ENCODE measurements around the gene EMC9.

The EMC9 gene

DNA sequence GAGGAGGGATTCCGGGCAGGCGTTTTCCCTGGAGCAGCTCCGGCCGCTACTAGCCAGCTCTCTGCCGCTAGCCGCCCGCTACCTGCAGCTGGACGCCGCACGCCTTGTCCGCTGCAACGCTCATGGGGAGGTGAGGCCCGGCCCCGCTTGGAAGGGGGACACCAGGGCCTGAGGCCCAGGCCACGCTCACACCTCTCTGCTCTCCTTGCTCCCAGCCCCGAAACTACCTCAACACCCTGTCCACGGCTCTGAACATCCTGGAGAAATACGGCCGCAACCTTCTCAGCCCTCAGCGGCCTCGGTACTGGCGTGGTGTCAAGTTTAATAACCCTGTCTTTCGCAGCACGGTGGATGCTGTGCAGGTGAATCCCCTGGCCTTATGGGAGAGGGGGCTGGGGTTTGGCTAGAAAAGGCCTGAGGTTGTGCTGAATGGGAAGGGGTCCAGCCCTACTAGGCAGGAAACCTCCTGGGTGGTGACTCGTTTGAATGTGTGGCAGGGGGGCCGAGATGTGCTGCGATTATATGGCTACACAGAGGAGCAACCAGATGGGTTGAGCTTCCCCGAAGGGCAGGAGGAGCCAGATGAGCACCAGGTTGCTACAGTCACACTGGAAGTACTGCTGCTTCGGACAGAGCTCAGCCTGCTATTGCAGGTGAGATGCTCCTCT, 6.5 kb upstream of the EMC9 start:
- no peak for FAIRE-seq

DNA sequence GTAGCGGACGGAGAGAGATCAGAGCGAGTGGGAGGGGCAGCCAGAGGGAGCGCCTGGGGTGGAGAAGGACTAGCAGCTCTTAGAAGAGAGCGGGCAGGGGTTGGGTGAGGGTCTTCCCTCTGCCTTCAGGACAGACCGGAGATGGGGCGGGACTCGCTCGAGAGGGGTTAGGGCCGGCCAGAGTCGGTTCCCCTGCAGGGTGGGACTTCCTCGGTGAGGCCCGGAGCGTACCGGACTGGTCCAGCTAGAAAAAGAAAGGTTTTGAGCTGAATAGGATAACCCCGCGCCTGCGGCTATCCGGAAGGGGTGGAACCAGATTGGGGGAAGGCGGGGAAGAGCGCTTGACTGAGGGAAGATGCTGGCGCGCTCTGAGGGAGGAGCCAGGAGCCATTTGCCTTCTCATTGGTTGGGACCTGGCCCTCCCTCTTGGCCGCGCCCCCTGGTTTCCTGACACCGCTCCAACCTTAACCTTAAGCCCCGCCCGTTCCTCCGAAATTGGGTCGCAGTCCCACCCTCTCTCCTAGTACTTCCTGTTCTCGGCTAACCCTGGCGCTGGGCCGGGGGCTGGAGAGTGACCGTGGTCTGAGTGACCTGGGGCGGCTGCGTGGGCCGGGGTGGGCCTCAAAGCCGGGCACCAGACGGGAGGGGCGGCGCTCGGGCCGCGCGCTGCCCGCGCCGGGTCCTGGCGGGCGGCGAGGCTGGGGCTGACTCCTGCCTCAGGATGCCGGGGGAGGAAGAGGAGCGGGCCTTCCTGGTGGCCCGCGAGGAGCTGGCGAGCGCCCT, 5.8 kb upstream of the EMC9 start, which contains the start of gene RNF31:
TSS of gene RNF31 (plus strand) at position 521 of the 783 bp plus-strand sequence. CDS start at position 722, 201 bp downstream.
- FAIRE-seq = no peak

DNA sequence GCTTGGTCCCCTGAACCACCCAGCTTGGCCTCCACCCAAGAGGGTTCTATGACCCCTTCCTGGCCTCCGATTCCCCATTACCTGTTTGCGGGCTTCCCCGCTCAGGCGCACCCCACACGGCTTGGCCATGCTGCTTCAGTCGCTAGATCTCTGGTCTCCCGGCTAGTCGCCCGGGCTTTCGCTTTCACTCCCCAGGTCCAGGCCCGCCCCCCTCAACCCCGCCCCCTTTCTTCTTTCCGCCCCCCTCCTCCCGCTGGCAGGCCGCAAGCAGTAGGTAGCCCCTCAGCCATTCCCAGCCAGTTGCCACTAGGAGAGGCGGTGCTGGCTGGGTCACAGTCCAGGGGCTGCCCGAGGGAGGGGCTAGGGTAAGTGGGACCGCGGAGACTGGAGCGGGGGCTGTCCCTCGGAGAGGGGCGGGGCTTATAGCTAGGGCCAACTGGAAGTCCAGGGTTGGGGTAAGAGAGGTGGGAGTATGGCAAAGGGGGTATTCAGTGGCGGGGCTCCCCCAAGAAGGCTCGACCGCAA, 5.1 kb upstream of the EMC9 start, which contains the start of gene PSME2:
TSS of gene PSME2 (minus strand) at position 158 of the 525 bp plus-strand sequence. CDS start at position 129, 29 bp downstream.
- no peak for FAIRE-seq

DNA sequence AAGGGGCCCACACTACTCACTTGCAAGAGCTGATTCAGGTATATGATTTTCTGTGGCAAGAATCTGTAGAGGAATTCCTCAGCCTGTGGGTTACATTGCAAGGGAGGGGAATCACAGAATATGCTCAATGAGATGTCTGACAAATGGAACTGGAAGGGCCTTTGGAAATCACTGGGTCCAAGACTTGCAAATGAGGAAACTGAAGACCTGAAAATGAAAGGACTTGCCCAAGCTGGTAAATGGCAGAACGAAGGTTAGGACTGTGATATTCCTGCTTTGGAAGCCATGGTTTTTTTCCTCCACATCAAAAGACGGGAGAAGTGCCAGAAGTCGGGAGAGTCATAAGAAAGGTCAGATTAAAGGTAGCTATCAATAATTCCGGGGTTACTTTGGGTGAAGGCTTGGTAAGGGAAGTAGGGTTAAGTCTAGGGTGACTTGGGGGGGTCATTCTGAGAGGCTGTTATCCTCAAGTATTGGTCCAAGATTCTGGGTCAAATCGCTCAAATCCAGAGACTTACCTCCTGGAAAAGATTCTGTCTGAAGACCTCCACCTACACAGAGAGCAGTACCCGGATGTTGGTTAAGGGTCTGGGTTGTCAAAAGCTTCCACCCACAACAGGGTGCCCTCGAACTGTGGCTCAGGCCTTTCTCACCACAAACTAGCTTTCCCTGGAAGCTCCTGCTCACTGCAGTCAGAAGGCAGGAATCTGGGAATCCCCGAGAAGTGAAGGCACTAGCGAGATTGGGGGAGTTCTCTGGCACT, 4.5 kb upstream of the EMC9 start:
- FAIRE-seq = no peak

DNA sequence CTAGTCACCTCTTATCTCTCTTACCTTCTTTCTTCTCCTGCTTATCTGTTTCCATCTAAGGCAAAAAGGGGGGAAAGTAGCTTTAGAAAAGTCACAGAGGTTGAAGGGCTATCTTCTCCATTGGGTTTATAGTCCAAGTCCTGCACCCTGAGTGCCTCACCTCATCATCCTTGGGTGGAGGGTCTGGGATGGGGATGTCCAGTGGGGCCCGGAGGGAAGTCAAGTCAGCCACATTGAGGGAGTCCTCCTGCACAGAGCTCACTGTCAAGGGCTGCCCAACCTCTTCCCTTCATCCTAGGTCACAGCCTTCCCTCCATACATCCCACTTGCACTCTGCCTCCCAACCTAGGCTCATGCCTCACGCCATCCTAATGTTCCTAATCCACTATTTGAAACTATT, 3.8 kb upstream of the EMC9 start:
- FAIRE-seq = no peak

DNA sequence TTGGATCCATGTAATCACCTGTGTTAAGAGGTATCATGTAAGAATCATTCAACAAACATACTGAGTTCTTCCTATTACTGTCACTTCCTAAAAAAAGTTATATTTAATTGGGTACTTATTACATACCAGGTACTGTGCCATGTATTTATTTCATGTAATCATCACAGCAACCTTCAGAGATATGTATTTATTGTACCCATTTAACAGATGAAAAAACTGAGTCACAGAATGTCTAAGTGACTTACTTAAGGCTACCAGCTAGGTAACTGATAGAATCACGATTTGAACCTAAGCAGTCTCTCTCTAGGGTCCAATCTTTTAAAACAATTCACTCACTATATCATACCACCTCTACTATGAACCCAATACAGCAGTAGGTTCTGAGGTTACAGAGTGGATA, 3.1 kb upstream of the EMC9 start:
- no peak for FAIRE-seq

GRCh38 chr14:24143511-24143910, 2.1 kb upstream of the EMC9 start:
- no peak for FAIRE-seq

- no peak for FAIRE-seq
Measured at GRCh38 chr14:24139272-24139934, 2.0 kb downstream of the EMC9 start.

- no peak for FAIRE-seq
Measured at GRCh38 chr14:24138396-24139271, 2.8 kb downstream of the EMC9 start.

DNA sequence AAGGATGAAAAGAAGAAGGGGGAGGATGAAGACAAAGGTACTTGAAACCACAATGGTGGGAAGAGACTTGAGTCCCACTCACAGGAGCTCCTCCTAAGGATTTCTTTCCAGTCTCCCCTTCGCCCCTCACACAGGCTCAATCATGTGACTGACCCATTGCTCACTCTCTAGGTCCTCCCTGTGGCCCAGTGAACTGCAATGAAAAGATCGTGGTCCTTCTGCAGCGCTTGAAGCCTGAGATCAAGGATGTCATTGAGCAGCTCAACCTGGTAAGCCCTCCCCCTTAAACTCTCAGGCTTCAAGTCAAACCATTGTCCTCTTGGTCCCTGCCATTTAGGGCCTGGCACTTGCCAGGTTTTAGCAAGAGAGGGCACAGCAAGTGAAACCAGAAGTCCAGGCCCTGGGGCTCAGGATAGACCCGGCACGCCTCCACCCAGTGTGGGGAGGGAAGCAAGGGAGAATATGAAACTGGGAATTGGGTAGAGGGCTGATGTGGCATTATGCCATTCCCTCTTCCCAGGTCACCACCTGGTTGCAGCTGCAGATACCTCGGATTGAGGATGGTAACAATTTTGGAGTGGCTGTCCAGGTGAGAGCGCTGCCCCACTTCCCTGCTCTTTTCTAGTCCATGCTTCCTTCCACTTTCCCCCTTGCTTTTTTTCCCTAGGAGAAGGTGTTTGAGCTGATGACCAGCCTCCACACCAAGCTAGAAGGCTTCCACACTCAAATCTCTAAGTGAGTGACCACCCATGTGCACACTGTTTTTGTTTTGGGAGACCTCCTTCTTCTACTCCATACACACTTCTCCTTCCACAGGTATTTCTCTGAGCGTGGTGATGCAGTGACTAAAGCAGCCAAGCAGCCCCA, 3.6 kb downstream of the EMC9 start:
- no peak for FAIRE-seq

DNA sequence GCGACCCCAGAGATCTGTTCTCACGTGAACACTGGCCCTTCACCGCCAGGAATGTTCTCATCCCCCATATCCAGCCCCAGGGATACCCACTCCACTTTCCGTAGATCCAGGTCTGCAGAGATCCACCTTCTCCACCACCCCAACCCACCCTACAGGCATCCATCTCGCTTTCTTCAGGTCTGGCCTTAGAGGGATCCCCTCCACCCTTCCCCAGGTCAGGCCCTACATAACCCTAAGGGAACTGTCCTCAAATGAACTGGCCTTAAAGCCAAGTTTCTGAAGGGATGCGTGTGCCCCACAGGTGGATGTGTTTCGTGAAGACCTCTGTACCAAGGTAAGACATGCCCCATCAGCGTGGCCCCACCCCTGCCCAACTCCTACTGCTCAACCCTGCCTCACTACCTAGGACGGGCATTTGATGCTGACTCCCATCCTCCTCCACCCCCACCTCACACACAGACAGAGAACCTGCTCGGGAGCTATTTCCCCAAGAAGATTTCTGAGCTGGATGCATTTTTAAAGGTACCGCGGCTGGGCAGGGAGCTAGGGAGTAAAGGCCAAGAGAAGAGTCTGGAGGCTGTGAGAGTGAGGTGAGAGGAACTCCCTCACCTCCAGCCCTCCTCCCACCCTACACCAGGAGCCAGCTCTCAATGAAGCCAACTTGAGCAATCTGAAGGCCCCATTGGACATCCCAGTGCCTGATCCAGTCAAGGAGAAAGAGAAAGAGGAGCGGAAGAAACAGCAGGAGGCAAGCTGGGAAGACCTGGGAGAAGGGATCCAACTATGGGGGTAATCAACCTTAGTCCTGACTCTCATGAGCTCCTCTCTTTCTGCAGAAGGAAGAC, 4.5 kb downstream of the EMC9 start:
- FAIRE-seq = no peak

DNA sequence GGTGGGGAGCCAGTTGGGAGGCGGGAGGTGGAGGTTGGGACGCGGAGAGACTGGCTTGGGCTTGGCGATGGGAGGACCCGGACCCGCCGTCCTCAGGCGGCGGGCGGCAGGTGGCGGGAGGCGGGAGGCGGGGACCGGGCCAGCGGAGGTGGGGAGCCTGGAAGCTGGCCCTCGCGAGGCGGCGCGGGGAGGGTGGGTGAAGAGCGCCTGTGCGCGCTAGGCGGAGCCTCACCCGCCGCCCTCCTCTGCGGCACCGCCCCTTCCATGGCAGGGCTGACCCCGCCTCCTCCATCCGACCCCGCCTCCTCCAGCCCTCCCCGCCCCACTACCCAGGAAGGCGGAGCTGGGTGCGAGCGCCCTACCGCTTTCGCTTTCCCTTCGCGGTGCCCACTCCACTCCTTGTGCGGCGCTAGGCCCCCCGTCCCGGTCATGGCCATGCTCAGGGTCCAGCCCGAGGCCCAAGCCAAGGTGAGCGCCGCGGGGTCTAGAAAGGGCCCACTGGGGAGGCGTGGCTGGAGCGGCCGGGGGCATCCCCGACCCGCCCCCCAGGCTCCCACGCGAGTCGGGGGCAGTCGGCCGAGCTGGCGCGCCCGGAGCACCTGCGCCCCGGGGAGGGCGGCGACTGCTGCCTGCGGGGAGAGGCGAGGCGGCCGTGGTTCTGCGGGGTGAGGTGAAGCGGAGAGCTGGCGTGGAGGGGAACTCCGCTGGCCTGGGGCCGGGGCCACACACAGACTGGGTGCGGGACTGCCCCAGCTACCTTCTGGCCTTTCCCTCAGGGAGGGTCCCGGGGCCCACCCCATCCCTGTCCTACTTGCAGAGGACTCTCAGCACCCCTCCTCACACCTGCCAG, 5.3 kb downstream of the EMC9 start, which contains the start of gene PSME1:
TSS of gene PSME1 (plus strand) at position 361 of the 850 bp plus-strand sequence. CDS start at position 430, 69 bp downstream.
- no peak for FAIRE-seq

- FAIRE-seq = no peak
Measured at GRCh38 chr14:24135584-24135833, 5.9 kb downstream of the EMC9 start.

DNA sequence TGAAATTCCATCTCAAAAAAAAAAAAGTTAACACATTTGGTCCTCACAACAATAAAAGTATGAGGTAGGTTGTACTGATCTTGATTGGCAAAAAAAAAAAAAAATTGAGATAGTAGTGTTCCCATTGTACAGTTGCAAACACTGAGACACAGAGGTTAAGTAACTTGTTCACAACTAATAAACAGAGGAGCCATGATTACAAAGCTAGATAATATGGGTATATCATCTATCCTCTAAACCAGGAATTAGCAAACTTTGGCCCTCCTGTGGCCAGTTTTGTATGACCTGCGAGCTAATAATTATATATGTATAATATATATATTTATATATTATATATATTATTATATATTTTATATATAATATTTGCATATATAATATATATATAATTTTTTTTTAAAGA, 7.7 kb downstream of the EMC9 start:
- FAIRE-seq = no peak

DNA sequence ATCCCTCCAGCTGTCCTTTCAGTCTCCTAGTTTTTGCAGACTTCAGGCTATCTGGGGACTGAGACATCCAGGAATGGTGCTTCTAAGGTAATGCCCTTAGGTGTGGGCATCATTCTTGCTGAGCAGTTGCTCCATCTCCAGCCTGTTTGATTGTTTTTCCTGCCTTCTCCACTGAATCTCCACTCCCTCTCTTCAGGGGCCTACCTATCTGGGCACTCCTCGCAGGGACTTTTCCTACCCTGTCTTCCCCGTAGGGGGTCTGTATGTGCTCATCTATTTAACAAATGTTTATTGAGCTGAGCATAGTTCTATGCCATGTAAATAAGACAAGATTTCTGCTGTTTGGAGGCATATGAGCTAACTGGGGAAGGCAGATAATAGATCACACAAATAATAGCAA, 8.4 kb downstream of the EMC9 start:
- FAIRE-seq = no peak

GRCh38 chr14:24132061-24132685, 9.2 kb downstream of the EMC9 start:
- no peak for FAIRE-seq

DNA sequence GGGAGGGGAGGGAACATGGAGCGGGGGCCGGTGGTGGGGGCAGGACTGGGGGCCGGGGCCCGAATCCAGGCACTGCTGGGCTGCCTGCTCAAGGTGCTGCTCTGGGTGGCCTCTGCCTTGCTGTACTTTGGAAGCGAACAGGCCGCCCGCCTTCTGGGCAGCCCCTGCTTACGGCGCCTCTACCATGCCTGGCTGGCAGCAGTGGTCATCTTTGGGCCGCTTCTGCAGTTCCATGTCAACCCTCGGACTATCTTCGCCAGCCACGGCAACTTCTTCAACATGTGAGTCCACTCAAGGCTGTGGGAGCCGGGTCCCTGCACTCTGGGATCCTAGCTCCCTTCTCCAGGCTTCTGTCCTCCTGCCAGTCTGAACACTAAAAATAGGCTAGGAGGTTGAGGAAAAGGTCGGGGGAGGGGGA, 9.8 kb downstream of the EMC9 start:
- FAIRE-seq = no peak
